Measurements from ENCODE around the gene AMFR.

- TF ChIP-seq, protein P1, sequence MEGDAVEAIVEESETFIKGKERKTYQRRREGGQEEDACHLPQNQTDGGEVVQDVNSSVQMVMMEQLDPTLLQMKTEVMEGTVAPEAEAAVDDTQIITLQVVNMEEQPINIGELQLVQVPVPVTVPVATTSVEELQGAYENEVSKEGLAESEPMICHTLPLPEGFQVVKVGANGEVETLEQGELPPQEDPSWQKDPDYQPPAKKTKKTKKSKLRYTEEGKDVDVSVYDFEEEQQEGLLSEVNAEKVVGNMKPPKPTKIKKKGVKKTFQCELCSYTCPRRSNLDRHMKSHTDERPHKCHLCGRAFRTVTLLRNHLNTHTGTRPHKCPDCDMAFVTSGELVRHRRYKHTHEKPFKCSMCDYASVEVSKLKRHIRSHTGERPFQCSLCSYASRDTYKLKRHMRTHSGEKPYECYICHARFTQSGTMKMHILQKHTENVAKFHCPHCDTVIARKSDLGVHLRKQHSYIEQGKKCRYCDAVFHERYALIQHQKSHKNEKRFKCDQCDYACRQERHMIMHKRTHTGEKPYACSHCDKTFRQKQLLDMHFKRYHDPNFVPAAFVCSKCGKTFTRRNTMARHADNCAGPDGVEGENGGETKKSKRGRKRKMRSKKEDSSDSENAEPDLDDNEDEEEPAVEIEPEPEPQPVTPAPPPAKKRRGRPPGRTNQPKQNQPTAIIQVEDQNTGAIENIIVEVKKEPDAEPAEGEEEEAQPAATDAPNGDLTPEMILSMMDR (IDR thresholded peaks at IDR 0.05; ENCODE audit: low read depth, low read length, missing input control), result no peak
- no peak for TF ChIP-seq RAD21 (IDR thresholded peaks at IDR 0.05)
- TF ChIP-seq MAX (IDR thresholded peaks at IDR 0.05), result no peak
- TF ChIP-seq, protein P2, sequence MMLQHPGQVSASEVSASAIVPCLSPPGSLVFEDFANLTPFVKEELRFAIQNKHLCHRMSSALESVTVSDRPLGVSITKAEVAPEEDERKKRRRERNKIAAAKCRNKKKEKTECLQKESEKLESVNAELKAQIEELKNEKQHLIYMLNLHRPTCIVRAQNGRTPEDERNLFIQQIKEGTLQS (IDR thresholded peaks at IDR 0.05), result no peak
- no peak for TF ChIP-seq TAF1 (conservative IDR thresholded peaks at IDR 0.05)
- no peak for TF ChIP-seq REST (IDR thresholded peaks at IDR 0.05)
- no peak for TF ChIP-seq SP1 (IDR thresholded peaks at IDR 0.05)
- TF ChIP-seq GABPA (IDR thresholded peaks at IDR 0.05 in 1 of 2, conservative IDR thresholded peaks at IDR 0.05 in 1 of 2), result no peak
- TF ChIP-seq YY1 (IDR thresholded peaks at IDR 0.05), result no peak
- no peak for TF ChIP-seq RXRA (IDR thresholded peaks at IDR 0.05)
- no peak for TF ChIP-seq JUND (IDR thresholded peaks at IDR 0.05)
These were observed 52.3 kb downstream of the AMFR start for GRCh38 chr16:56373003-56373402.

Data from liver (tissue), 3 donors.